OCI-LY3 (cell line): Measurements from ENCODE around the gene NMNAT1.
"Not testable (repeated sequence)": the region's sequence is repeated elsewhere in the genome, so short reads cannot be mapped to it uniquely, and the experiment has no call there.

ENCODE experiments used
- H2AFZ ChIP-seq: fragments of 200-600, 300-600 bp; shearing (Covaris generic); 2 replicates; pipeline ENCODE4 v1.6.0; 2014; ENCODE audit warnings: antibody characterized with exemption, low read depth, low read length
- H3K27ac ChIP-seq: fragments of 200-600, 300-600 bp; sonication (generic); 2 replicates; pipeline ENCODE4 v1.5.1; 2014; ENCODE audit warnings: mild to moderate bottlenecking, low read length, moderate library complexity, mixed read lengths
- H3K27me3 ChIP-seq: fragments of 200-600, 300-600 bp; sonication (generic); 2 replicates; pipeline ENCODE4 v1.6.1; 2014; ENCODE audit warnings: low read depth, low read length, mixed read lengths
- H3K36me3 ChIP-seq: fragments of 200-600, 300-600 bp; sonication (generic); replicated peaks from 2 replicates; pipeline ENCODE3; 2014; ENCODE audit warnings: low read depth, low read length, mixed read lengths
- H3K4me1 ChIP-seq: fragments of 300-600, 200-600 bp; sonication (generic); 2 replicates; pipeline ENCODE4 v1.6.1; 2014; ENCODE audit warnings: low read length, mixed read lengths
- H3K4me2 ChIP-seq: fragments of 200-600, 300-600 bp; sonication (generic); 2 replicates; pipeline ENCODE4 v1.6.1; 2014; ENCODE audit warnings: low read length, mixed read lengths
- H3K4me3 ChIP-seq: fragments of 300-600, 200-600 bp; sonication (generic); 2 replicates; pipeline ENCODE4 v1.5.1; 2014; ENCODE audit warnings: antibody characterized with exemption, mild to moderate bottlenecking, low read length, moderate library complexity
- H3K79me2 ChIP-seq: fragments of 300-600, 200-600 bp; shearing (Covaris generic); 2 replicates; pipeline ENCODE4 v1.6.1; 2014; ENCODE audit warnings: mild to moderate bottlenecking, low read length, mixed read lengths
- H3K9ac ChIP-seq: fragments of 300-600, 200-600 bp; shearing (Covaris generic); 2 replicates; pipeline ENCODE4 v1.6.0; 2014; ENCODE audit warnings: mild to moderate bottlenecking, low read length, moderate library complexity
- H3K9me3 ChIP-seq: fragments of 200-600, 300-600 bp; shearing (Covaris generic); 2 replicates; pipeline ENCODE4 v1.6.1; 2014; ENCODE audit warnings: low read length, mixed read lengths; ENCODE audit not compliant: insufficient read depth
- H4K20me1 ChIP-seq: fragments of 200-600, 300-600 bp; sonication (generic); 2 replicates; pipeline ENCODE4 v1.6.1; 2016; ENCODE audit warnings: low read length, mixed read lengths; ENCODE audit not compliant: insufficient read depth
- CTCF ChIP-seq: fragments of 200-600, 300-600 bp; sonication (generic); IDR thresholded peaks from 2 replicates; pipeline ENCODE4 v1.5.1; 2014; ENCODE audit warnings: antibody characterized with exemption, low read length, low read depth
- EZH2phosphoT487 ChIP-seq: fragments of 200-600 bp; shearing (Covaris generic); IDR thresholded peaks from 2 replicates; pipeline ENCODE4 v1.6.1; 2018; ENCODE audit warnings: antibody characterized with exemption, mixed run types, low read depth

NMNAT1 gene

GRCh38 chr1:10025354-10025753, 82.1 kb downstream of the NMNAT1 start:
- H3K4me3 ChIP-seq: no peak overlapping the region
- H3K9ac ChIP-seq: no peak overlapping the region
- H3K36me3 ChIP-seq: no peaks in the 10 kb centered on the region
- H3K9me3 ChIP-seq: no peaks in the 10 kb centered on the region
- H3K79me2 ChIP-seq: no peaks in the 10 kb centered on the region
- TF ChIP-seq EZH2phosphoT487 (no peak), CTCF (no peak)
- no peak overlapping the region for H3K4me2 ChIP-seq
- H2AFZ ChIP-seq: no peak overlapping the region
- no peaks in the 10 kb centered on the region for H3K27me3 ChIP-seq
- H4K20me1 ChIP-seq: no peaks in the 10 kb centered on the region
- 0 out of 2 replicates have a peak, but pooled peaks cover 4% of the 10 kb centered on the region for H3K4me1 ChIP-seq
- no peak overlapping the region for H3K27ac ChIP-seq

GRCh38 chr1:10027027-10027426, 83.8 kb downstream of the NMNAT1 start:
- Histone ChIP-seq H3K4me3 (no peak overlapping the region), H3K9ac (no peak overlapping the region), H3K4me2 (no peak overlapping the region), H3K4me1 (0 out of 2 replicates have a peak, but pooled peaks cover 4% of the 10 kb centered on the region), H3K27me3 (no peaks in the 10 kb centered on the region), H3K36me3 (no peaks in the 10 kb centered on the region), H3K9me3 (no peaks in the 10 kb centered on the region), H3K79me2 (no peaks in the 10 kb centered on the region), H3K27ac (no peak overlapping the region), H2AFZ (no peak overlapping the region), H4K20me1 (no peaks in the 10 kb centered on the region)
- TF ChIP-seq CTCF (no peak), EZH2phosphoT487 (no peak)

GRCh38 chr1:10028956-10029500, 85.8 kb downstream of the NMNAT1 start:
- H3K4me1 ChIP-seq, H3K4me3 ChIP-seq, H3K27ac ChIP-seq, H3K36me3 ChIP-seq, H4K20me1 ChIP-seq, H3K27me3 ChIP-seq, H3K4me2 ChIP-seq, H3K9ac ChIP-seq, H3K9me3 ChIP-seq, H2AFZ ChIP-seq: not testable (repeated sequence)
- peaks cover 11% of the 10 kb centered on the region for H3K79me2 ChIP-seq

GRCh38 chr1:10031461-10031860, 88.2 kb downstream of the NMNAT1 start:
- Histone ChIP-seq H3K4me2 (no peak overlapping the region), H3K79me2 (peaks cover 27% of the 10 kb centered on the region)
- TF ChIP-seq CTCF (no peak), EZH2phosphoT487 (no peak)

More at GRCh38 chr1:10031461-10031860, 88.2 kb downstream of the NMNAT1 start:
- H3K27ac ChIP-seq: no peak overlapping the region
- H3K27me3 ChIP-seq: no peaks in the 10 kb centered on the region
- H3K9ac ChIP-seq: no peak overlapping the region
- peaks cover 17% of the 10 kb centered on the region for H3K4me1 ChIP-seq
- H3K9me3 ChIP-seq: no peaks in the 10 kb centered on the region
- no peak overlapping the region for H2AFZ ChIP-seq
- H3K4me3 ChIP-seq: no peak overlapping the region
- no peaks in the 10 kb centered on the region for H3K36me3 ChIP-seq
- H4K20me1 ChIP-seq: no peaks in the 10 kb centered on the region
